Spleen (tissue), 11 donors: ENCODE measurements around the gene DMXL1. TPM values are rescaled to one million over a fixed set of nuclear protein-coding genes. Genes with fewer than 3 reads are reported as not detected.

ENCODE experiments used
- DNase-seq: peaks from one replicate; pipeline ENCODE4 v3.0.0-alpha.2; 2020
- H3K27ac ChIP-seq, 8 donors: fragments of 200-600 bp; sonication (generic) in 7 of 8; 1 replicate in 4 of 8; 2 replicates in 4 of 8; pipeline versions ENCODE4 v1.5.0 to v1.8.0; 2016 to 2021; ENCODE audit warnings: inconsistent platforms in 4 of 8, mild to moderate bottlenecking in 4 of 8, moderate library complexity in 1 of 8
- H3K27me3 ChIP-seq, 7 donors: fragments of 200-600 bp; sonication (generic) in 6 of 7; replicated peaks in 1 of 7; 1 replicate in 4 of 7; 2 replicates in 3 of 7; pipeline versions ENCODE4 v1.5.0 to v1.8.0; 2016 to 2021; ENCODE audit warnings: inconsistent platforms in 3 of 7, mild to moderate bottlenecking in 1 of 7
- H3K36me3 ChIP-seq, 6 donors: fragments of 200-600 bp; sonication (generic) in 5 of 6; 1 replicate in 4 of 6; 2 replicates in 2 of 6; pipeline versions ENCODE4 v1.5.0 to v1.8.0; 2016 to 2021; ENCODE audit warnings: inconsistent platforms in 2 of 6
- H3K4me1 ChIP-seq, 6 donors: fragments of 200-600 bp; sonication (generic) in 5 of 6; 1 replicate in 3 of 6; 2 replicates in 3 of 6; pipeline versions ENCODE4 v1.5.0 to v1.8.0; 2016 to 2021; ENCODE audit warnings: inconsistent platforms in 3 of 6
- H3K4me3 ChIP-seq, 8 donors: fragments of 200-600 bp; sonication (generic) in 7 of 8; 1 replicate in 4 of 8; 2 replicates in 4 of 8; pipeline versions ENCODE4 v1.5.0 to v1.8.0; 2016 to 2021; ENCODE audit warnings: inconsistent platforms in 4 of 8, mild to moderate bottlenecking in 4 of 8, moderate library complexity in 2 of 8
- H3K9me3 ChIP-seq, 8 donors: fragments of 200-600 bp; sonication (generic) in 7 of 8; 1 replicate in 4 of 8; 2 replicates in 4 of 8; pipeline versions ENCODE4 v1.5.0 to v1.8.0; 2016 to 2021; ENCODE audit warnings: inconsistent platforms in 4 of 8
- CTCF ChIP-seq, 11 experiments: fragments of 200-600 bp in 7 of 11; fragments of 450-650 bp in 4 of 11; sonication (generic) in 4 of 11; IDR thresholded peaks in 8 of 11; conservative IDR thresholded peaks in 3 of 11; 1 replicate in 7 of 11; 2 replicates in 4 of 11; pipeline versions ENCODE4 v1.4.0 to v1.8.0; 2016 to 2021; ENCODE audit warnings: antibody characterized with exemption in 11 of 11, inconsistent platforms in 4 of 11, mild to moderate bottlenecking in 1 of 11
- POLR2A ChIP-seq, 3 donors: fragments of 450-650 bp; IDR thresholded peaks; one replicate each; pipeline ENCODE4 v1.5.1; 2017; ENCODE audit warnings: antibody characterized with exemption in 3 of 3, mild to moderate bottlenecking in 1 of 3
- POLR2AphosphoS5 ChIP-seq, 3 donors: sonication (generic); formaldehyde crosslinking; IDR thresholded peaks; one replicate each; pipeline ENCODE4 v1.5.1; 2017; ENCODE audit warnings: antibody characterized with exemption in 3 of 3
- WGBS, 5 donors: extraction: QIAGEN DNeasy Blood & Tissue Kit in 3 of 5; methylation state at CpG; one replicate each; pipeline versions ENCODE4 v1.1.5 to v1.1.7; 2013 to 2018; 5-methylcytosine and 5-hydroxymethylcytosine counted together
- intact Hi-C: fragments of 100-400 bp; cut with DNase I; formaldehyde crosslinking; loops from one replicate; pipeline ENCODE4 v1.15.0; 2023; ENCODE audit warnings: low total_unique reads
- polyA plus RNA-seq, 3 donors: library from polyadenylated mRNA; stranded (reverse); fragments of 200-250 nt; gene quantifications; one replicate each; pipeline ENCODE4 v1.2.1, GENCODE V29; 2013
- total RNA-seq, 7 donors: library from RNA; depleted of rRNA in 3 of 7; stranded (reverse); fragments of >200 nt in 3 of 7; fragmentation: NEBNext Ultra II Directional in 4 of 7; extraction: Animal tissue kit (Norgen Biotek cat#: 25700) in 4 of 7; gene quantifications; one replicate each; pipeline versions ENCODE4 v1.1.0 to v1.2.1, GENCODE V29; 2016 to 2021
- donor health status: healthy with polysubstance abuse.
- donor health status: DM: no; HTN: no; CAD: no; lungs with moderate emphysema.
- donor health status: DM: no; HTN: no; CAD: no.
- donor health status: Bipolar disorder and iron deficiency.
- donor health status: healthy.
- donor health status: DM: no; HTN: no; CAD: no.
- donor health status: DM: yes; HTN: yes; CAD: no.

DMXL1 gene
- total and polyA plus RNA-seq, 10 donors, result 19.3 to 89.9 (median 72.0) TPM

DNA sequence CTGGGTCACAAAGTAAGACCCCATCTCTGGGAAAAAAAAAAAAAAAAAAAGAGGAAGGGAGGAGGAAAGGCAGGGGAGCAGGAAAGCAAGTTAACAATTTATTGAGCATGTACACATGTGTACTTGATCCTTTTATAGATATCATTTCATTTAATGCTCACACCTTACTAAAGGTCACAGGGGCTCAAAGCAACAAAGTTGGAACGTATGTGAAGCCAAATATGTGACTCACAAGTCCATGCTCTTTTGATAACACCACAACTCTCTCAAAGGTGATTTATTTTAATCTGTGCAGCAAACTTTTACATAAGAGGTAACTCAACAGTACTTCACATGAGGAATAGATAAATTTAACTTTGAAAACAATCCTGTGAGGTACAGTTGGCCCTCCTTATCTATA lies 48.1 kb upstream of the DMXL1 start:
- DNase-seq, result no peak
- intact Hi-C loops, result no loop called here
- no peak overlapping the region for H3K4me3 ChIP-seq
- H3K4me1 ChIP-seq, result peaks cover 0 to 62% (median 32%) of the 10 kb centered on the region in 6 donors
- TF ChIP-seq CTCF (IDR thresholded peaks at IDR 0.05 in 8 of 11, conservative IDR thresholded peaks at IDR 0.05 in 3 of 11), result no peak
- no peak for TF ChIP-seq POLR2AphosphoS5 (IDR thresholded peaks at IDR 0.05)
- TF ChIP-seq POLR2A (IDR thresholded peaks at IDR 0.05), result no peak
- H3K27me3 ChIP-seq, result no peaks in the 10 kb centered on the region
- H3K36me3 ChIP-seq, result no peaks in the 10 kb centered on the region
- 23 to 47% (median 36%) methylated on average over 1 of the region's 1 CpG for WGBS, 5 donors
- H3K9me3 ChIP-seq, result peaks cover 0 to 15% (median 4%) of the 10 kb centered on the region in 8 donors
- H3K27ac ChIP-seq, result peak overlapping the region in 3 of 8 donors; percentile 24 to 72 (median 71)

GRCh38 chr5:119028575-119028974 lies 42.3 kb upstream of the DMXL1 start:
- no peak overlapping the region for H3K4me3 ChIP-seq
- H3K4me1 ChIP-seq, result peaks cover 0 to 59% (median 20%) of the 10 kb centered on the region in 6 donors
- peaks cover 0 to 15% (median 4%) of the 10 kb centered on the region in 8 donors for H3K9me3 ChIP-seq
- no peak for DNase-seq
- peak overlapping the region in 1 of 8 donors; percentile 2 for H3K27ac ChIP-seq
- 51 to 74% (median 60%) methylated on average over 5 of the region's 5 CpGs for WGBS, 5 donors
- TF ChIP-seq CTCF (IDR thresholded peaks at IDR 0.05 in 8 of 11, conservative IDR thresholded peaks at IDR 0.05 in 3 of 11) (no peak), POLR2AphosphoS5 (IDR thresholded peaks at IDR 0.05) (no peak), POLR2A (IDR thresholded peaks at IDR 0.05) (no peak)
- intact Hi-C loops, result no loop called here
- H3K36me3 ChIP-seq, result no peaks in the 10 kb centered on the region
- no peaks in the 10 kb centered on the region for H3K27me3 ChIP-seq

DNA sequence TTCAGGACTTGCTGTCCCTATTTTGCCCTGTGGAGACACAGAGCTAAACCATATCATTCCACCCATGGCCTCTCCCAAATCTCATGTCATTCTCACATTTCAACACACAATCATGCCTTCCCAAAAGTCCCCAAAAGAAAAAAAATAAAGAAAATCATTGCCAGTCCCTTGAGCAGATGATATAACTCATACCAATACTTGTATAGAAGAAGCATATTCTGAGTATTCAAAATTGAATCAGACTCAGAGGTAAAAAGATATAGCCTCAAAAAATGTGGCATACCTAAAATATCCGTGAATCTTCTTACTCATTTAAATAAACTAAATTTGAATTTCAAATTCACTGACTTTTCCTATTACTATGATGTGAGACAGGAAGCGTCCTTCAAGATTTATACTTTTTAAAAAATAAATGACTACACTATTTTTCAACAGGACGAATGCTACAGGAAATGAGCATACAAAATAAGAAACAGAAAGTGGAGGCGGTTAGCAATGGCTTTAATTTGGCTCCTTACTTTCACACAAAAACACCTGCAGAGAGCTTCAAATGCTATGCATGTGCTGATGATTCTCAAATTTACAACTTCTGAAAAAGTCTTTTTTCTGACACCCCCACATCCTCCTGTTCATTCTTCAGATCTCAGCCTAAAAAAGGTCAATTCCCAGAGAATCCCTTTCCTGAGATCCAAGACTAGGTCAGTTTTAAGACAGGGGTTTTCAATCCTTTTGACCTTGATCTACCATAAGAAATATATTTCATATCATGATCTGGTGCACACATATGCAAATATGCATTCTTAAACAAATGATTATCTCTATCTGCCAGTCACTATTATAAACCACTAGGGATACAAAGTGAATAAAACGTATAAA lies 39.6 kb upstream of the DMXL1 start:
- Histone ChIP-seq H3K4me1 (peaks cover 0 to 55% (median 20%) of the 10 kb centered on the region in 6 donors), H3K36me3 (no peaks in the 10 kb centered on the region), H3K27me3 (no peaks in the 10 kb centered on the region), H3K27ac (peak overlapping the region; percentile 5 to 84 (median 68)), H3K4me3 (no peak overlapping the region), H3K9me3 (no peaks in the 10 kb centered on the region)
- no peak for TF ChIP-seq POLR2A (IDR thresholded peaks at IDR 0.05)
- DNase-seq, result no peak
- WGBS, 5 donors, result 23 to 30% (median 28%) methylated on average over 5 of the region's 5 CpGs
- intact Hi-C loops, result no loop called here

DNA sequence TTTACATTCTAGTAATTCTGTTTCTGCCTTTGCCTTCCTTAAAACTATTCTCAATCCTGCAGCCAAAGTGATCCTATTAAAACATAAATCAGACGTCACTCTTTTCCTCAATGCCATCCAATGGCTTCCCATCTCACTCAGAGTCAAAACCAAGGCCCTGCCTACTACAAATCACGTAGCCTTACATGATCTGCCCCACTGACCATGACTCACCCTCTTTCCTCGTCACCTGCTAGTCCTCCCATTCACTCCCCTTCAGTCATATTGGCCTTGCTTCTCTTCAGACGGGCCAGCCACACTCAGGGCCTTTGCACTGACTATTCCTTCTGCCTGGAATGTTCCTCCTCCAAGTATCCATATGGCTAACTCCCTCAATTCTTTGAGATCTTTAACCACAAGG lies 39.0 kb upstream of the DMXL1 start:
- WGBS, 5 donors, result 53 to 69% (median 67%) methylated on average over 4 of the region's 4 CpGs
- H3K27me3 ChIP-seq, result no peaks in the 10 kb centered on the region
- no peaks in the 10 kb centered on the region for H3K9me3 ChIP-seq
- no peaks in the 10 kb centered on the region for H3K36me3 ChIP-seq
- no peak for DNase-seq
- TF ChIP-seq CTCF (IDR thresholded peaks at IDR 0.05 in 8 of 11, conservative IDR thresholded peaks at IDR 0.05 in 3 of 11), result no peak
- no peak for TF ChIP-seq POLR2A (IDR thresholded peaks at IDR 0.05)
- TF ChIP-seq POLR2AphosphoS5 (IDR thresholded peaks at IDR 0.05), result no peak
- intact Hi-C loops, result no loop called here
- H3K4me1 ChIP-seq, result peaks cover 0 to 55% (median 20%) of the 10 kb centered on the region in 6 donors
- no peak overlapping the region for H3K4me3 ChIP-seq
- peak overlapping the region in 7 of 8 donors; percentile 61 to 84 (median 69) for H3K27ac ChIP-seq
